Midbrain (tissue), 1 donor: Measurements from ENCODE around the gene CD82.
"Not testable (repeated sequence)": the region's sequence is repeated elsewhere in the genome, so short reads cannot be mapped to it uniquely, and the experiment has no call there.

Experiments
- DNase-seq: peaks from one replicate; lab custom pipeline; 2025; lab: John Stamatoyannopoulos, UW

Gene CD82

DNA sequence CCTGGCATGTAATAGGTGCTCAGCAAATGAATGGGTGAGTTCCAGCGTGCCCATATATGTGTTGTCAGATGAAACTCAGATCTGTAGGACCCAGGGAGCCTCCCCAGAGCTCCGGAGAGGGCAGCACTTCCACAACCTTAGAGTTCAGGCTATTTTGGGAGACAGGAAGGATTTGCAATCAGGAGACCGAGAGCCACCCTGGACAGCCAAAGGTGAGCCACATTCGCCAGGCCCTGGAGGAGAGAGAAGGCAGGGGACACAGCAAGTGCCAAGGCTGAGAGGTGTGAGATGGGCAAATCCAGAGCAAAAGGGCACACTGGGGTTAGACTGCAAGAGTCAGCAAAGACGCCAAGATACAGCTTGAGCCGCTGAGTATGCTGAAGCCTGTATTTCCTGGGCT is 66.4 kb downstream of the CD82 start:
- DNase-seq, result no peak

DNA sequence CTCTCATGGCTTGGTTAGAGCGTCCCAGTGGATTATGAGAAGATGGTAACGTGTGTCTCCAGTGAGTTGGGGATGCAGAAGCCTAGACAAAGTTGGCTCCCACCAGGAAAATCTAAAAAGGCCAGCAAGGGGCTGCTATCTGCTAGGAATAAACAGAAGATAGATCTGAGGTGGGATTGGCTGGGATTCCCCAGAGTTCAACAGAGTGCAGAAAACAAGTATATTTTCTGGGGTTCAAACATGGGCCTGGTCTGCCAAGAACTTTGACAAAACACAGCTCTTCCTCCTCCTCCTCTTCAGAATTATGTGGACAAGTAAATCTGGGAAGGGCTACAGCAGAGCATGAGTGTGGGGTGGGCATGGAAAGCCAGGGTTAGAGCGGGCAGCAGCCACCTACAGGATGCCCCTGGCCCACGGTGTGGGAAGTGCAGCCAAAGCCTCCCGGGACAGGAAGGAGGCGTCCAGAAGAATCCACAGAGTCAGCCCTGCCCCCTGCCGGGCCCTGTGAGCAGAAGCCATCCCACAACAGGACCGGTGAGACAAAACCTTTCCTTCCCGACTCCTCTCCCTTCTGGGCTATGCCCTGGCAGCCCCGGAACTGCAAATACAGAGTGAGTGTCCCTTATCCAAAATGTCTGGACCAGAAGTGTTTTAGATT is 67.1 kb downstream of the CD82 start:
- DNase-seq, result peak; percentile 14

DNA sequence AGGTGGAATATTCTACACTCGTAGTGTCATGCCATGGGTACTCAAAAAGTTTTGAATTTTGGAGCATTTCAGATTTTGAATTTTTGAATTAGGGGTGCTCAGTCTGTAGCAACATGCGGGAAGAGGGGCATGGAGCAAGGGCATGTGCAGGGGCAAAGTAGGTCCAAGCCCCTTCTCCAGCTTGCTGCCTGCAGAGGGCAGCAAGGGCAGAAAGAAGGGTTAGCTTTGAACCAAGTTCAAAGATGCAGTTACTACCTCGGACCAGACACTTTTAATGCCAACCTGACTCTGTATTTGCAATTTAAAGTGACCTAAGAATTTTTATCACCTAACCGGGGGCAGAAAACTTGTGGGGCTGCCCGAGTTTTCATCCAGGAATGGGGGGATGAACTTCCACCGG is 68.2 kb downstream of the CD82 start:
- no peak for DNase-seq

DNA sequence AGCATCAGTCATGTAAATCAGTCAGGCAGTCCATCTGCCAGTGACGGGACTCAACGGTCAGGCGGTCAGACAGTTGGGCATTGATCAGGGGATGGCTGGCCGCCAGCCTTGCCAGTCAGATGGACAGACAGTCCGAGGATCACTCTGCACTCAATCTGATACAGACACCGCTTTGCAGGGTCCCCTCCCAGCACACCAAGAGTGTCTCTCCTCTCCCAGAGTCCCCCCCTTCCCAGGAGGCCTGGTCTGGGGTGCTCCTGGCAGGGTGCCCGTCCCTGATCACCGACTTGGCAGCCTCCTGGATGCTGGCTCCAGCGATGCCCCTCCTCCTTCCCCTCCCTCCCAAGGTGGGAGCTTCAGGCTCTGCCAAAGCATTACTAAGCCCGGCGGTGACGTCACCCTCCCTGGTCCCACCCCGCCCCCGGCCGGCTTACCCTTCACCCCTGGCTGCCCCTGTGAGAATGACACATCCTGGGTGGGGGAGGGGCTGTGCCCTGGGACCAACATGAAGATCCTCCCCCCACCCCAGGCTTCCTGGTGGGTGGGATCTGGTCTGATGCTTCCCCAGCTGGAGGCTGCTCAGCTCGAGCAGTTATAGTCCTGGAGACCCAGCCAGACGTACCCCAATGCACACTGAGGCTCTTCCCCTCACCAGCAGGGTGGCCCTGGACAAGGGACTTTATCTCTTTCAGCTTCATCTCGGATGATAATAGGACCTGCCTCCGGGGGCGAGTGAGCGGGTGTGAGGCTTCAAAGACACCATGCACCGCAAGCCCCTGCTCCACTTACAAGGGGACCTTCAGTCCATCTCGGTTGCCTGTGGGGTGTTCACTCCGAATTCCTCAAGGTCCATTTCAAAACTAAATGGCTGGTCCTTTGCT is 69.2 kb downstream of the CD82 start:
- DNase-seq, result peak; percentile 71

DNA sequence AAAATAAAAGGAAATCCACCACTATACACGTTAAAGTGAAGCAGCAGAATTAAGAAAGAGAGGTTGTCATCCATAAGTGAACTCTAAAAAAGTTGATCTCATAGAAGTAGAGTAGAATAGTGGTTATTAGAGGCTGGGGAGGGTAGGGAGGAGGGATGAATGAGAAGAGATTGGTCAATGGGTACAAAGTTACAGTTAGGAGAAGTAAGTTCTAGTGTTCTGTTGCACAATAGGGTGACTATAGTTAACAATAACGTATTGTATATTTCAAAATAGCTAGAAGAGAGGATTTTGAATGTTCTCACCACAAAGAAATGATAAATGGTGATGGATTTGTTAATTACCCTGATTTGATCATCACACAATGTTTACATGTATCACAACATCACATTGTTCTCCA is 72.0 kb downstream of the CD82 start:
- no peak for DNase-seq

DNA sequence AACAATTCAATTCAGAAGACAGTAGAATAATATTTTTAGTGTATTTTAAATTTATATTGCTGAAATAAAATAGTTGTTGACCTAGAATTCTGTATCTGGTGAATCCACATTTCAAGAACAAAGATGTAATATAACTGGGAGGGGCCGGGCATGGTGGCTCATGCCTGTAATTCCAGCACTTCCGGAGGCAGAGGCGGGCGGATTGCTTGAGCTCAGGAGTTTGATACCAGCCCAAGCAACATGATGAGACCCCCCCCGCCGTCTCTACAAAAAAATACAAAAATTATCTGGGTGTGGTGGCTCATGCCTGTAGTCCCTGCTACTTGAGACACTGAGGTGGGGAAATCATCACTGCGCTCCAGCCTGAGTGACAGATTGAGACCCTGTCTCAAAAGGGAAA is 72.6 kb downstream of the CD82 start:
- no peak for DNase-seq

DNA sequence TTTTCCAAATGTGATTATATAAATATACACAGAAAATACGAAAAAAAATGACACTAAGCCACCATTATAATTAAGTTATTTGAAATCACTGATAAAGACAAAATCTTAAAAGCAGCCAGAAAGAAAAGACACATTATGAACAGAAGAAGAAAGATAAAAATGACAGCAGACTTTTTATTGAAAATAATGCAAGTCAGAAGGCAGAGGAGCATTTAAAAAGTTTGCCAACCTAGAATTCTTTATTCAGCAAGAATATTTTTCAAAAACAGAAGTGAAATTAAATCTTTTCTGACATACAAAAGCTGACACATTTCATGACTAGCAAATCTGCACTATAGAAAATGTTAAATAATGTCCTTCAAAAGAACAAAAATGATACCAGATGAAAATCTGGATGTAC is 77.8 kb downstream of the CD82 start:
- no peak for DNase-seq

DNA sequence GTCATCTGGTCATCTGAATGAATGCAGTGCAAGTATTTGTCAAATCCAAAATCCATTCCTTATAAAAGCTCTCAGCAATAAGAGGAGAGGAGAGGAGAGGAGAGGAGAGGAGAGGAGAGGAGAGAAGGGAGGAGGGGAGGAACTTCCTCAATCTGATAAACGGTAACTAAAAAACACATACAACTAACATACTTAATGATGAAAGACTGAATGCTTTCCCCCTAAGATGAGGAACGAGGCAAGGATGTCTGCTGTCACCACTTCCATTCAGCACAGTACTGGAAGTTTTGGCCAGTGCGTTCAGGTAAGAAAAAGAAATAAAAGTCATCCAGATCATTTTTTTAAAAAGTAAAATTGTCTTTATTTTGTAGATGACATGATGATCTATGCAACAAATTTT is 80.4 kb downstream of the CD82 start:
- DNase-seq, result no peak

DNA sequence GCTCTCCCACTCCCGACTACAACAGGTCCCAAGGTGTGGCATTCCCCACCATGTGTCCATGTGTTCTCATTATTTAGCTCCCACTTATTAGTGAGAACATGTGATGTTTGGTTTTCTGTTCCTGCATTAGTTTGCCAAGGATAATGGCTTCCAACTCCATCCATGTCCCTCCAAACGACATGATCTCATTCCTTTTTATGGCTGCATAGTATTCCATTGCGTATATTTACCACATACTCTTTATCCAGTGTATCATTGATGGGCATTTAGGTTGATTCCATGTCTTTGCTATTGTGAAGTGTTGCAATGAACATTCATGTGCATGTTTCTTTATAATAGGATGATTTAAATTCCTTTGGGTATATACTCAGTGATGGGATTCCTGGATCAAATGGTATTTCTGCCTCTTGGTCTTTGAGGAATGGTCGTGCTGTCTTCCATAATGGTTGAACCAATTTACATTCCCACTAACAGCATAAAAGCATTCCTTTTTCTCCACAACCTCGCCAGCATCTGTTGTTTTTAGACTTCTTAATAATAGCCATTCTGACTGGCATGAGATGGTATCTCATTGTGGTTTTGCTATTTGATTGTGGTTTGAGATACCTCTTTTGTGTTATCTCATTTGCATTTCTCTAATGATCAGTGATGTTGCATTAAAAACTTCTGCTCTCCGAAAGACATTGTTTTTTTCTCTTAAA is 81.9 kb downstream of the CD82 start:
- DNase-seq, result not testable (repeated sequence)

DNA sequence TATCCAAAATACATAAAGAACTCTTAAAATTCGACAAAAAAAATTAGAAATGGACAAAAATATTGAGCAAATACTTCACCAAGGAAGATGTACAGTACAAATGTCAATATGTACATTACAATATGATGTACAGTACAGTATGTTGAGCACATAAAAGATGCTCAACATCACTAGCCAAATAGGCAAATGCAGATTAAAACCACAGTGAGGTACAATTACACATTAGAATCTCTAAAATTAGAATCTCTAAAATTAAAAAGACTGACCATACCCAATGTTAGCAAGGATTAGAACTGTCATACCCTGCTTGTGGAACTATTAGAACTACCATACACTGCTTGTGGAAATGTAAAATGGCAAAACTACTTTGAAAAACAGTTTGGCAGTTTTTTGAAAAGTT is 82.6 kb downstream of the CD82 start:
- DNase-seq, result no peak

DNA sequence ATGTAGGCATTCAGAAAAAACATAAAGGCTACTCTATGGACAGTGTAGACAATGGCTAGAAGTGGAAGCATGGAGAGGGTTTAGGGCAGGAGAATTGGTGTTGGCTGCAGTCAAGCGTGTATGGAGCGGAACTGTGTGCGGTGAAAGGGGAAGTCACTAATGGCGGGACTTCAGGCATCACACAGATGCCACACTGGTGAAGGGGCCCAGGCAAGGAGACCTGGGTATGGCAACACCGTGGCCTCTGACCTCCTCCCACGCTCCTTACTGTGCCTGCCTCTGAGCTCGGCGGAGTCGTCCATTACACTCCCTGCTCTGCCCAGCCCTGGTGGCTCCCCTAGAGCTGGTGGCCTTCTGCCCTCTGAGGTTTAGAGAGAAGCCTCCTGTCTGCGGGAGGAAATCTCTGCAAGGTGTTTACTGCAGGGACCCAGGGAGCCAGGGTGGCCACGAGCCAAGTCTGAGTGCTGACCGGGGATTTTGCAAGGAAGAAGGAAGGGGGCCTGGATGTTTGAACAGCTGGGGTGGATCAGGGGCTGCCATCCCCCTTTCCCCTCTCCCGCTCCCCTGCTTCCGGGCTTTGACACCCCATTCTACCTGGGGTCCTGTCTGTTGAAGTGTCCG is 86.2 kb downstream of the CD82 start:
- no peak for DNase-seq

DNA sequence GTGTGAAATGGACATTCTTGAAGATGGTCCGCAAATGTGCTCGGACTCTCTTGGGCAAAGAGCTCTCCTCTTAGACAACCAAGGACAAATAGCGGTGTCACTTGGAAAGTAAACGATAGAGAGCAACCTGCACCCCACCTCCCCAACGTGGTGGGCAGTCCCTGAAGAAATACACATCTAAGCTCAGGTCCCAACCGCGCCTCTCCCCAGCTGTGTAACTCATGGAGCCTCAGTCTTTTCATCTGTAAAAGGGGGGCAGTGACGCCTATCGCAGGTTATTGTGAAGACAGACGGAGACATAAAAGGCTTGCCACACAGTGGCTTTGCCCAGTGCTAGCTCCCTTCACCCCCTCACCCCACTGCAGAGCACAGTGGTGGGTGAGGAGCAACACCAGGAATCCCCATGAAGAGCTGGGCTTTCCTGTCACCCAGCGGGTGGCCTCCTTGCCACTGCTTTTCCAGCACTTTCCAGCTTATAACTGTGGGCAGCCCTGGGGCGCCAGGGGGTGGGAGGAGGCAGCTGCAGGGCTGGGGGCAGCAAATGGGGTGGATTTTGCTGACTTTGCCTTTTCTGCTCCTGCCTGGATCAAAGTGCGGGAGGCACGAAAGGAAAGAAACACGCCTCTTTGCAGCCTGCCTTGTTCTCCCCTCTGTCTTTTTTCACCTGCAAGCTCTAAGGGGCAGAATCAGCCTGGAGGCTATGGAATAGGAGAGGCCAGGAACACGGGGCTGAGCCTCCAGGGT is 87.6 kb downstream of the CD82 start:
- DNase-seq, result no peak

DNA sequence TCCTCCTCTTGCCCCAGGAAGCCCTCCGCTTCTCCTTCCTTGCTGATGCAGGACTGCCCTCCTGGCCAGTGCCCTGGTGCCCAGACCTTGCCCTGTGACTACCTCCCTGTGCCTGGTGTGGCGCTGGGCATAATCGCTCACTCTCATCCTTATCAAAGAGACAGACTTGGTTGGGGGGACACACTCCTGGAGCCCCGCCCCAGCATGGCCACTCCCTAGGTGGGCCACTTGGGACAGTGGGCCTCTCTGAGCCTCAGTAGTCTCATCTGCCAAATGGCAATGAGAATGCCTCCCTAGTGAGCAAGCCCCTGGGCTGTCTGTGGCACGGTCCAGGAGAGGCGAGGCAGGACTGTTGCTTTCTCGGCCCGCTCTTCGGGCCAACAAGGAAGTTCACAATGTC is 88.6 kb downstream of the CD82 start:
- DNase-seq, result no peak

DNA sequence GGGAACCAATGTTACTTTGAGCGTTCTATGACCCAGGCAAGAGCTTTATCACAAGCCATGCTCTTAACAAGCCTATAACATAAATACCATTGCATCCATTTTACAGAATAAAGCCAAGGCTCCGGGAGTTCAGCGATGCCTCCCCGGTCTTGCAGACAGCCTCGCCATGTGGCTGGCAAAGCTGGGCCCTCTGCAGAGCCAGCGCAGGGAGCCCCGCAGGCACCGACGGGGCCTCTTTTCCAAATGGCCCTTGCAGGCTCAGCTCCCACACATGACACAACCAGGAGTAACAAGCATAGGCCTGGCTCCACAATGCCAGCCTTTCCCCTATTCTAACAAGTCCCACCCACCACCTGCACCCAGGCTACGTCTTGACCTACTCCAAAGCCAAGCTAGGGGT is 89.1 kb downstream of the CD82 start:
- no peak for DNase-seq

DNA sequence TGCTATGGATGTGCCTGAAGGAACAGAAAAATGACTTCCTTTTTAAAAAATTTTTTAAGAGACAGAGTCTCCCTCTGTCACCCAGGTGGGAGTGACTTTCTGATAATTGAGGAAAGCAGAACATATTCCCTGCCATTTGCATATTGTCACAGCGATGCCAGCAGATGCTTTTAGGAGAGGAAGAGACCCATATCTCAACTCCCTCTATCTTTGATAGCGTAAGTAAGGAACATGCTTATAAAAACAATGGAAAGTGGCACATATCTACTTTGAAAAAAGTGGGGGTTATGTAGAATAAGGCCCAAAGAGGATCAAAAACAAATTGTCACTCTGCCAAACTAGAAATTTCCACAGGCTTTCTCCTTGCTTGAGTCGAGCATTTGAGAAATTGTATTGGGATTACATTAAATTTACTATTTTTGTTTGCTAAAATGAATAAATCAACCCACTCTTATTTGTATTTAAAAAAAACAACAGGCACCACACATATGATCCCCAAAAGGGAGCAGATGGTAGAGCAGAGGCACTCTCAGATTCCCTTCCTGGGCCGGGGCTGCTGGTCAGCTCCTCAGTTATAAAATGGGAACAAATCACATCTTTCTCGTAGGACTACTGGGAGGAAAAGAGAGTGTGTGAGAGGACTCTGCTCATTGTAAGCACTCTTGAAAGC is 92.5 kb downstream of the CD82 start:
- DNase-seq, result no peak

DNA sequence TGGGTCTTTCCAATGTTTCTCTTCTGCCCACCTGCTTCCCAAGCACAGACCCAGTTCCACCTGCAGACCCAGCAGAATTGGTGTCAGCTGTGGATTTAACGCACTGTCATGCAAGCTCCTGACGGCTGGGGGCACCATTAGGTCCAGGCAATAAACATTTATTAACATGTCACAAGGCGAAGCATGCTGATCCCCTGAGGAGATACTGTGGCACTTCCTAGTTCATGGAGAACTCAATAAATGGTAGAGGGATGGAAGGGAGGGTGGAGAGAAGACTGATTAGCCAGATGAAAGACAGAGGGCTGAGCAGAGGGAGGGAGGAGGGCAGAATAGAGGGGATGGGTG is 93.0 kb downstream of the CD82 start:
- no peak for DNase-seq

DNA sequence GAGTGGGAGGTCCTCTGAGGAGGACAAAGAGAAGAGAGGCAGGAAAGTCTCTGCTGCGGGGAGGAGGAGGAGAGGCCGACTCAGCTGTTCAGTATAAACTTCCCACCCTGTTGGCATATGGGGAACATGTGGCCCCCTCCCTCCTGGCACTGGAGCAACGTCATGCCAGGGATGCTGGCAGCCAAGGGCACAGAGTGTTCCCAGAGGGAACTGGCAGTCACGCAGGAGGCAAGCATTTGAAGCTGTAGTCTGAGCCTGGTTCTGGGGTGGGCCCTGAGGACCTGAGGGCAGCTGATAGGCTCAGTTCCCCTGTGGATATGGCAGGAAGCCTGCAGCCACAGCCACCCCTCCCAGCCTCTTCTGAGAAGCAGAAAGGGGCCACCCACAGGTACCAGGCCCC is 94.2 kb downstream of the CD82 start:
- DNase-seq, result no peak

DNA sequence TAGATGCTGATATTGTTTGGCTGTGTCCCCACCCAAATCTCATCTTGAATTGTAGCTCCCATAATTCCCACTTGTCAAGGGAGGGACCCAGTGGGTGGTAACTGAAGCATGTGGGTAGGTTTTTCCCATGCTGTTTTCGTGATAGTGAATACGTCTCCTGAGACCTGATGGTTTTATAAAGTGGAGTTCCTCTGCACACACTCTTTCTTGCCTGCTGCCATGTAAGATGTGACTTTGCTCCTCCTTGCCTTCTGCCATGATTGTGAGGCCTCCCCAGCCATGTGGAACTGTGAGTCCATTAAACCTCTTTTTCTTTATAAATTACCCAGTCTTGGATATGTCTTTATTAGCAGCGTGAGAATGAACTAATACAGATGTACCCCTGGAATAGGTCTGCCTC is 95.1 kb downstream of the CD82 start:
- not testable (repeated sequence) for DNase-seq

DNA sequence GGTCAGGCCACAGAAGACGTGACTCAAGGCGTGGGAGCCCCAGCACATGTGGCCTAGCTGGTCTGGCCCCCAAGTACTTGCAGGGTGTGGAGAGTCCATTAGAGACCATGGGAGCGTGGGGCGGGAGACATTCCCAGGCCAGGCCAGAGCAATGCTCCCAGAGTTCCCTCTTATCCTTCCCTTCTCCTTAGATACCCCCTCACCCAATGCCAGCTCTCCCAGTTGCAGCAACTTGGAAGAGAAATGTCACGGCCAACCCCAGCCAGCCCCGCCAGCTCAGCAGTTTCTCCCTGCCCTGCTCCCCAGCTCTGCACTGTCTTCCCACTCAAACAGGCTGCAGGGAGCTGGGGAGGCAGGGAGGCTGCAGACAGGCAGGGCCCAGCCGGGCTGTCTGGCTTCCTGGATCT is 95.9 kb downstream of the CD82 start:
- no peak for DNase-seq
